Activated T-cell treated with anti-CD3 and anti-CD28 coated beads for 48 hours (primary cell): Measurements from ENCODE around the gene INSL3.
"Not testable (repeated sequence)": the region's sequence is repeated elsewhere in the genome, so short reads cannot be mapped to it uniquely, and the experiment has no call there.

Experiments
- DNase-seq: peaks from one replicate; pipeline ENCODE4 v3.0.0-alpha.2; 2020; ENCODE audit warnings: low read depth

INSL3 gene

GRCh38 chr19:17783721-17784120 lies 37.6 kb downstream of the INSL3 start:
- DNase-seq: not testable (repeated sequence)

- DNase-seq: no peak
These were observed 40.5 kb downstream of the INSL3 start for GRCh38 chr19:17780781-17781180.

DNA sequence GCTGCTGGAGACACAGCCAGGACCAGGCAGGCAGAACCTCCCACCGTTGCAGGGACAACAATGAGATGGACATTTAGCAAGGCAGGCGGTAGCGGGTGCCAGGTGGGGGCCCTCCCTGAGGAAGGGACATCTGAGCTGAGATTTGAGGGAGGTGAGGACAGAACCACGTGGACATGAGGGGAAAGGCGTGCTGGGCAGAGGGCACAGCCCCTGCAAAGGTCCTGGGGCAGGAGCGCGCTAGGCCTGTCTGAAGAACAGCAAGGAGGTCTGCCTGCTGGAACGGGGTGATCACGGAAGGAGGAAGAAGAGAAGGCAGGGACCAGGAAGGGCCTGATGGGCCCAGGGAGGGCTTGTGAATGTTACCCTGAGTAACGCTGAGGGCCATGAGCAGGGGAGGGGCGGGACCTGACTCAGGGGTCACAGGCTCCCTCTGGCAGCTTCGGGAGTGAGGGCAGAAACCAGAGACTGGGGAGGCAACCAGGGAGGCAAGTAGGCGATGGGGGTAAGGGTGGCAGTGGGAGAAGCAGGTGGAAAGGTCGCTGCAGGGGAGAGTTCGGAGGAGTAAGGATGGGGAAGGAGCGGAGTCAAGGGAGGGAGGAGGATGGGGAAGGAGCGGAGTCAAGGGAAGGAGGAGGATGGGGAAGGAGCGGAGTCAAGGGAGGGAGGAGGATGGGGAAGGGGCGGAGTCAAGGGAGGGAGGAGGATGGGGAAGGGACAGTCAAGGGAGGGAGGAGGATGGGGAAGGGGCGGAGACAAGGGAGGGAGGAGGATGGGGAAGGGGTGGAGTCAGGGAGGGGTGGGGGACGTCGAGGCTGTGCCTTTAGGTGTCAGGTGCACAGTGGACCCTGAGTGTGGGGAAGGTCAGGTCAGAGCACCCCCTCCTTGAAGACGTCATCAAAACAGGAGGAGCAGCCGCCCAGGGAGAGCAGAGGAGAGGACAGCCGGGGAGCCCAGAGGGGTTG lies 42.1 kb downstream of the INSL3 start:
- DNase-seq: no peak

GRCh38 chr19:17778251-17778967 lies 42.9 kb downstream of the INSL3 start:
- peak; percentile 52 for DNase-seq

DNA sequence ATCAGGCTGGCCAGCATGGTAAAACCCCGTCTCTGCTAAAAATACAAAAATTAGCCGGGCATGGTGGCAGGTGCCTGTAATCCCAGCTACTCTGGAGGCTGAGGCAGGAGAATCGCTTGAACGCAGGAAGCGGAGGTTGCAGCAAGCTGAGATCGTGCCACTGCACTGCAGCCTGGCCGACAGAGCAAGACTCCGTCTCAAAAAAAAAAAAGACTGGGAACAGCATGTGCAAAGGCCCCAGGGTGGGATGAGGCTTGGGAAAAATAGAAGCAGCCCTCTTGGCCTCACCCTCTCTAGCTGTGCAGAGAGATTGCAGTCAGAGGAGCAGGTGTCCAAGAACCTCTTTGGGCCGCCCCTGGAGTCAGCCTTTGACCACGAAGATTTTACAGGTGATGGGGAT lies 43.5 kb downstream of the INSL3 start:
- not testable (repeated sequence) for DNase-seq

- DNase-seq: no peak
These were observed 45.1 kb downstream of the INSL3 start for GRCh38 chr19:17775991-17776803.

GRCh38 chr19:17775245-17775927 lies 45.9 kb downstream of the INSL3 start:
- peak; percentile 24 for DNase-seq

GRCh38 chr19:17772172-17772571 lies 49.1 kb downstream of the INSL3 start:
- DNase-seq: no peak

- DNase-seq: no peak
These were observed 50.7 kb downstream of the INSL3 start for GRCh38 chr19:17770613-17771012.

DNA sequence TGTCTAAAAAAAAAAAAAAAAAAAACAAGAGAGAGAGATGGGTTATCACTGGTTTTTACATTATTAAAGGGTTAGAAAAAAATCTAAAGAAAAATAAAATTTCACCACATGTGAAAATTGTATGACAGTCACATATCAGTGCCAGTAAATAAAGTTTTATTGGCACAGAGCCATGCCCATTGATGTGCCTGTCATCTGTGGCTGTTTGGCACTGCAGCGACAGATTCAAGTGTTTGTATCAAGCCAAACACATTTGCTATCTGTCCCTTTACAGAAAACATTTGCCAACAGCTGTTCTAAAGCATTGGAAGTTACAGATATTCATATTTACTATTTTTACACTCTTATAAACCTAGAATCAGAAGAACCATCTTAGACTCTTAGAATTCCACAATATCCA lies 53.8 kb downstream of the INSL3 start:
- no peak for DNase-seq

DNA sequence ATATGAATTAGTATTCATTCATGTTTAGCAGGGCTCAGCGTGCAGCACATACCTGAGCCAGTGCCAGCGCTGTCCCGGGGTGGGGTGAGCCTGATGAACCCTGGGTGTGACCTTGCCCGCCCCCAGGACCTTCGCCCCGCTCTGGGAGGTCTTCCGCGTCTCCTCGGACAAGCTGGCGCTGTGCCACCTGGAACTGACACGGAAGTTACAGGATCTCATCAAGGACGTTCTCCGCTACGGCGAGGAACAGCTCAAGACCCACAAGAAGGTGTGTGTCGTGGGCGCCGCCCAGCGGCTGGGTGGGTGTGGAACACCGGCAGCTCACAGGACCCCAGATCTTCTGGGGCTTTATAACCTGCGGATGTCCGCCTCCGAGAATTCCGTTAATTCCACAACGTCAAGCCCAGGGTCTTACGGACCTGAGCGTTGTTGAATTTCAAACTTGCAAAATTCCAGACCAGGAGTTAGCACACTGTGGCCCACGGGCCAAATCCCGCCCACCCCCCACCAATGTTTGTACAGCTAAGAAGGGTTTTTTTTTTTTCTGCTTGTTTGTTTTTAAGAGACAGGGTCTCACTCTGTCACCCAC lies 54.7 kb downstream of the INSL3 start:
- no peak for DNase-seq
